SK-N-SH (cell line): Measurements from ENCODE around the gene ASXL2.
"Not testable (repeated sequence)": the region's sequence is repeated elsewhere in the genome, so short reads cannot be mapped to it uniquely, and the experiment has no call there.

Experiments
- CTCF ChIP-seq: fragments of 200-600 bp; sonication (generic); IDR thresholded peaks from 2 replicates; pipeline ENCODE4 v1.6.1; 2017; ENCODE audit warnings: antibody characterized with exemption, mild to moderate bottlenecking, moderate library complexity
- FOXJ3 ChIP-seq: sonication (generic); formaldehyde crosslinking; IDR thresholded peaks from 2 replicates; pipeline ENCODE4 v1.5.1; 2020; ENCODE audit warnings: mild to moderate bottlenecking, missing genetic modification reagents
- GATA2 ChIP-seq: sonication (generic); formaldehyde crosslinking; IDR thresholded peaks from 2 replicates; pipeline ENCODE4 v1.5.0; 2020; ENCODE audit warnings: mild to moderate bottlenecking, missing genetic modification reagents
- REST ChIP-seq: IDR thresholded peaks from 2 replicates; pipeline ENCODE4 v1.6.1; 2012; ENCODE audit warnings: mild to moderate bottlenecking, low read depth, low read length, moderate library complexity
- USF2 ChIP-seq: fragments of 150-350 bp; IDR thresholded peaks from 2 replicates; pipeline ENCODE4 v1.6.1; 2017; ENCODE audit warnings: antibody characterized with exemption, low read length, low read depth, borderline replicate concordance
- YY1 ChIP-seq: IDR thresholded peaks from 2 replicates; pipeline ENCODE4 v1.4.0; 2012; ENCODE audit warnings: low read depth, mild to moderate bottlenecking
- TF ChIP-seq, protein P1 (sequence below): IDR thresholded peaks from 2 replicates; pipeline ENCODE4; 2012

- TF ChIP-seq CTCF; YY1; REST; USF2; GATA2; FOXJ3 (CRISPR knock-in tag): not testable (repeated sequence)
- TF ChIP-seq, protein P1, sequence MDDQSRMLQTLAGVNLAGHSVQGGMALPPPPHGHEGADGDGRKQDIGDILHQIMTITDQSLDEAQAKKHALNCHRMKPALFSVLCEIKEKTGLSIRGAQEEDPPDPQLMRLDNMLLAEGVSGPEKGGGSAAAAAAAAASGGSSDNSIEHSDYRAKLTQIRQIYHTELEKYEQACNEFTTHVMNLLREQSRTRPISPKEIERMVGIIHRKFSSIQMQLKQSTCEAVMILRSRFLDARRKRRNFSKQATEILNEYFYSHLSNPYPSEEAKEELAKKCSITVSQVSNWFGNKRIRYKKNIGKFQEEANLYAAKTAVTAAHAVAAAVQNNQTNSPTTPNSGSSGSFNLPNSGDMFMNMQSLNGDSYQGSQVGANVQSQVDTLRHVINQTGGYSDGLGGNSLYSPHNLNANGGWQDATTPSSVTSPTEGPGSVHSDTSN, result not testable (repeated sequence)
Measured at GRCh38 chr2:25909574-25909973, 31.3 kb upstream of the ASXL2 start.
